OCI-LY3 (cell line): ENCODE measurements around the gene SNCA.

Experiments used
- H2AFZ ChIP-seq: fragments of 200-600, 300-600 bp; shearing (Covaris generic); 2 replicates; pipeline ENCODE4 v1.6.0; 2014; ENCODE audit warnings: antibody characterized with exemption, low read depth, low read length
- H3K27ac ChIP-seq: fragments of 200-600, 300-600 bp; sonication (generic); 2 replicates; pipeline ENCODE4 v1.5.1; 2014; ENCODE audit warnings: mild to moderate bottlenecking, low read length, moderate library complexity, mixed read lengths
- H3K27me3 ChIP-seq: fragments of 200-600, 300-600 bp; sonication (generic); 2 replicates; pipeline ENCODE4 v1.6.1; 2014; ENCODE audit warnings: low read depth, low read length, mixed read lengths
- H3K36me3 ChIP-seq: fragments of 200-600, 300-600 bp; sonication (generic); replicated peaks from 2 replicates; pipeline ENCODE3; 2014; ENCODE audit warnings: low read depth, low read length, mixed read lengths
- H3K4me1 ChIP-seq: fragments of 300-600, 200-600 bp; sonication (generic); 2 replicates; pipeline ENCODE4 v1.6.1; 2014; ENCODE audit warnings: low read length, mixed read lengths
- H3K4me2 ChIP-seq: fragments of 200-600, 300-600 bp; sonication (generic); 2 replicates; pipeline ENCODE4 v1.6.1; 2014; ENCODE audit warnings: low read length, mixed read lengths
- H3K4me3 ChIP-seq: fragments of 300-600, 200-600 bp; sonication (generic); 2 replicates; pipeline ENCODE4 v1.5.1; 2014; ENCODE audit warnings: antibody characterized with exemption, mild to moderate bottlenecking, low read length, moderate library complexity
- H3K79me2 ChIP-seq: fragments of 300-600, 200-600 bp; shearing (Covaris generic); 2 replicates; pipeline ENCODE4 v1.6.1; 2014; ENCODE audit warnings: mild to moderate bottlenecking, low read length, mixed read lengths
- H3K9ac ChIP-seq: fragments of 300-600, 200-600 bp; shearing (Covaris generic); 2 replicates; pipeline ENCODE4 v1.6.0; 2014; ENCODE audit warnings: mild to moderate bottlenecking, low read length, moderate library complexity
- H3K9me3 ChIP-seq: fragments of 200-600, 300-600 bp; shearing (Covaris generic); 2 replicates; pipeline ENCODE4 v1.6.1; 2014; ENCODE audit warnings: low read length, mixed read lengths; ENCODE audit not compliant: insufficient read depth
- H4K20me1 ChIP-seq: fragments of 200-600, 300-600 bp; sonication (generic); 2 replicates; pipeline ENCODE4 v1.6.1; 2016; ENCODE audit warnings: low read length, mixed read lengths; ENCODE audit not compliant: insufficient read depth
- CTCF ChIP-seq: fragments of 200-600, 300-600 bp; sonication (generic); IDR thresholded peaks from 2 replicates; pipeline ENCODE4 v1.5.1; 2014; ENCODE audit warnings: antibody characterized with exemption, low read length, low read depth
- EZH2phosphoT487 ChIP-seq: fragments of 200-600 bp; shearing (Covaris generic); IDR thresholded peaks from 2 replicates; pipeline ENCODE4 v1.6.1; 2018; ENCODE audit warnings: antibody characterized with exemption, mixed run types, low read depth

The SNCA gene

DNA sequence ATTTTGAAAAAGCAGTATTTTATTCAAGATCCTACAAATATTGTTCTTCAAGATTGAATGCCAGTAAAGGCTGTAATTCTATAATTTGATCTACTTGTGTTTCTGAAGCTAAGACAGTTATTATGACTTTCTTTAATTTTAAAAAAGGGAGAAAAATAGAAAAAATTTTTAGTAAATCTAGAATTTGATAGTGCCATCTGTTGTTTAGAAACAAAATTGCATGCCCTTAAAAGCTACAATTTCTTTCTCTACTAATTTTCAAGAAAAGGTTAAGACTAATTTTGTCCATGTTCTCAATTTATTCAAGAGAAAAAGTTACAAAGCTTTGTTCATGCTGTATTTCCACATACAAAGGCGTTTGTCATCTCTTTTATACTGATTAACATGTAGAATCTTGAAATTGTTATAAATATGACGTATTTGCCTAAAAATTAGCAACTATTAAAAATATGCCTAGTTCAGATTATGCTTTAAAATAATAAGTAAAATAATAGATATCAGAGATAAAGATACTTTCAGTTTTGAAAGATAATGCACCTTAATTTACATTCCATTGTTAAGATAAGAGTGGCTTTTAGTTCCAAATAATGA, 32.1 kb upstream of the SNCA start:
- H3K4me1 ChIP-seq = no peaks in the 10 kb centered on the region
- H3K27me3 ChIP-seq = no peaks in the 10 kb centered on the region
- H3K27ac ChIP-seq = no peak overlapping the region
- no peak overlapping the region for H3K9ac ChIP-seq
- H3K9me3 ChIP-seq = no peaks in the 10 kb centered on the region
- H3K4me3 ChIP-seq = no peak overlapping the region
- H3K79me2 ChIP-seq = no peaks in the 10 kb centered on the region
- H3K36me3 ChIP-seq = no peaks in the 10 kb centered on the region
- no peak overlapping the region for H2AFZ ChIP-seq
- H3K4me2 ChIP-seq = no peak overlapping the region
- H4K20me1 ChIP-seq = no peaks in the 10 kb centered on the region
- TF ChIP-seq CTCF (peak; percentile 62), EZH2phosphoT487 (no peak)

DNA sequence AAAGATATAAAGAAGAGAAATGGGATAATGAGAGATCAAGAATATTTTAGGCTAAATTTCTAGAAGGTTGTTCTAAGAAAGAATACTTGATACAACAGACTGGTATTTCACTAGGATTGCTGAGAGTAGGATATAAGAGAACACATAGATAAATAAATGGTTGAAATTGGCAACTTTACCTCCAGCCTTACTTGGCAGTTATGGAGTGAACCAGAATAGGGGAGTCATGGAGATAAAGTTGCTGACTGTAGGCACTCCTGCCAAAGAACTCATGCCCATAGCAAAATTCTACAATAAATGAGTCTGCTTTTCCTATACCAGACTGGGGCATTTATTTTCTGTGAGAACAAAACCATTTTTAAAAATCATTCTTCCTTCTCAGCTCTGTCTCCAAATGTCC, 31.3 kb upstream of the SNCA start:
- TF ChIP-seq EZH2phosphoT487 (no peak), CTCF (no peak)
- no peak overlapping the region for H3K27ac ChIP-seq
- no peaks in the 10 kb centered on the region for H4K20me1 ChIP-seq
- H2AFZ ChIP-seq = no peak overlapping the region
- H3K9ac ChIP-seq = no peak overlapping the region
- H3K9me3 ChIP-seq = no peaks in the 10 kb centered on the region
- H3K4me2 ChIP-seq = no peak overlapping the region
- no peaks in the 10 kb centered on the region for H3K27me3 ChIP-seq
- H3K79me2 ChIP-seq = no peaks in the 10 kb centered on the region
- no peak overlapping the region for H3K4me3 ChIP-seq
- H3K36me3 ChIP-seq = no peaks in the 10 kb centered on the region
- no peaks in the 10 kb centered on the region for H3K4me1 ChIP-seq

- H3K4me3 ChIP-seq = no peak overlapping the region
- no peaks in the 10 kb centered on the region for H3K4me1 ChIP-seq
- TF ChIP-seq CTCF (no peak), EZH2phosphoT487 (no peak)
- no peak overlapping the region for H3K27ac ChIP-seq
- no peaks in the 10 kb centered on the region for H3K9me3 ChIP-seq
- H3K27me3 ChIP-seq = no peaks in the 10 kb centered on the region
- H2AFZ ChIP-seq = no peak overlapping the region
- no peak overlapping the region for H3K4me2 ChIP-seq
- no peak overlapping the region for H3K9ac ChIP-seq
- no peaks in the 10 kb centered on the region for H3K36me3 ChIP-seq
- no peaks in the 10 kb centered on the region for H4K20me1 ChIP-seq
- no peaks in the 10 kb centered on the region for H3K79me2 ChIP-seq
Measured at GRCh38 chr4:89863533-89863932, 26.6 kb upstream of the SNCA start.

- no peaks in the 10 kb centered on the region for H3K9me3 ChIP-seq
- no peaks in the 10 kb centered on the region for H3K4me1 ChIP-seq
- no peaks in the 10 kb centered on the region for H3K79me2 ChIP-seq
- no peak overlapping the region for H2AFZ ChIP-seq
- no peaks in the 10 kb centered on the region for H3K36me3 ChIP-seq
- H3K4me3 ChIP-seq = no peak overlapping the region
- no peaks in the 10 kb centered on the region for H4K20me1 ChIP-seq
- H3K27me3 ChIP-seq = no peaks in the 10 kb centered on the region
- no peak for TF ChIP-seq CTCF
- TF ChIP-seq EZH2phosphoT487 = no peak
- H3K9ac ChIP-seq = no peak overlapping the region
- H3K27ac ChIP-seq = no peak overlapping the region
- no peak overlapping the region for H3K4me2 ChIP-seq
Measured at GRCh38 chr4:89860971-89861370, 24.0 kb upstream of the SNCA start.
